AG04450 (cell line): Measurements from ENCODE around the gene ERO1A. TPM values are rescaled to one million over a fixed set of nuclear protein-coding genes. Genes with fewer than 3 reads are reported as not detected.

Experiments
- CTCF ChIA-PET: fragments of 300-600, 350-600 bp; formaldehyde crosslinking; extraction: SDS; loops from one replicate; lab custom pipeline; 2022; ENCODE audit warnings: antibody characterized with exemption, inconsistent platforms; lab: Charles Lee
- POLR2A ChIA-PET: fragments of 350-600 bp; formaldehyde crosslinking; extraction: SDS; loops from one replicate; lab custom pipeline; 2021; ENCODE audit warnings: antibody characterized with exemption, inconsistent platforms; lab: Yijun Ruan, JAX
- DNase-seq: peaks from one replicate; pipeline ENCODE4 v3.0.0-alpha.2; 2011; ENCODE audit warnings: low read depth, low spot score
- H3K27ac ChIP-seq: one replicate; pipeline ENCODE4 v1.5.1; 2012; ENCODE audit warnings: low read depth, low read length, control low read depth
- H3K27me3 ChIP-seq: one replicate; pipeline ENCODE4 v1.6.0; 2012; ENCODE audit warnings: low read length; ENCODE audit not compliant: control insufficient read depth, insufficient read depth
- H3K4me3 ChIP-seq: 2 replicates; pipeline ENCODE4 v1.5.1; 2011; ENCODE audit warnings: mild to moderate bottlenecking, low read depth, low read length, control low read depth
- H3K9me3 ChIP-seq: 2 replicates; pipeline ENCODE4 v1.5.1; 2012; ENCODE audit warnings: low read length; ENCODE audit not compliant: control insufficient read depth, insufficient read depth
- CTCF ChIP-seq: IDR thresholded peaks from 2 replicates; pipeline ENCODE4 v1.5.1; 2011; ENCODE audit warnings: low read depth, low read length, control low read depth, inconsistent platforms
- polyA minus RNA-seq: library from RNA; depleted of rRNA, polyadenylated mRNA; stranded (reverse); fragments of >200 nt; gene quantifications from 2 replicates; pipeline ENCODE4 v1.2.3, GENCODE V29; 2011; rRNA and poly(A)+ RNA removed
- polyA plus RNA-seq: library from polyadenylated mRNA; depleted of rRNA; stranded (reverse); fragments of >200 nt; gene quantifications from 2 replicates; pipeline ENCODE4 v1.2.3, GENCODE V29; 2011; rRNA removed

ERO1A gene
- 30.9 and 43.6 TPM in 2 replicates for polyA plus RNA-seq
- 9.0 and 15.4 TPM in 2 replicates for polyA minus RNA-seq

- ChIA-PET CTCF (no interaction called here), POLR2A (interaction anchor here (0.6 to 1.4 kb wide), 9 partner anchors 10 to 1621 kb away, joined by 3 to 9 read pairs (median 3); partner anchors contain the start of gene STYX)
- H3K27ac ChIP-seq = peak within 1 kb of the TSS; percentile 82
- H3K27me3 ChIP-seq = no peaks in the 10 kb centered on the region
- TF ChIP-seq CTCF = no peak
- DNase-seq = peak; percentile 42
- H3K4me3 ChIP-seq = peak within 1 kb of the TSS; percentile 91
- H3K9me3 ChIP-seq = no peaks in the 10 kb centered on the region
Measured at GRCh38 chr14:52695481-52696091, at the start of gene ERO1A. TSS of gene ERO1A (minus strand) at chr14:52695558. CDS start at chr14:52695481, 77 bp downstream.

- Histone ChIP-seq H3K9me3 (no peaks in the 10 kb centered on the region), H3K27me3 (no peaks in the 10 kb centered on the region), H3K4me3 (no peak overlapping the region), H3K27ac (no peak overlapping the region)
- no peak for DNase-seq
- no peak for TF ChIP-seq CTCF
- CTCF ChIA-PET = interaction anchor here (1.1 kb wide), 1 partner anchor 19 kb away, joined by 6 read pairs; no protein-coding TSS in a partner anchor
- POLR2A ChIA-PET = interaction anchor here (0.7 kb wide), 1 partner anchor 15 kb away, joined by 5 read pairs; no protein-coding TSS in a partner anchor
Measured at GRCh38 chr14:52741865-52742264, 46.5 kb upstream of the ERO1A start.

- Histone ChIP-seq H3K27me3 (no peaks in the 10 kb centered on the region), H3K27ac (no peak overlapping the region), H3K9me3 (no peaks in the 10 kb centered on the region), H3K4me3 (no peak overlapping the region)
- POLR2A ChIA-PET = no interaction called here
- TF ChIP-seq CTCF = no peak
- CTCF ChIA-PET = no interaction called here
- DNase-seq = no peak
Measured at GRCh38 chr14:52740751-52741150, 45.4 kb upstream of the ERO1A start.

GRCh38 chr14:52738409-52738808 lies 43.1 kb upstream of the ERO1A start:
- TF ChIP-seq CTCF = no peak
- Histone ChIP-seq H3K9me3 (no peaks in the 10 kb centered on the region; the same call in 1 of the 2 replicates), H3K27ac (no peak overlapping the region), H3K4me3 (no peak overlapping the region), H3K27me3 (no peaks in the 10 kb centered on the region)
- ChIA-PET POLR2A (no interaction called here), CTCF (no interaction called here)
- DNase-seq = no peak

GRCh38 chr14:52735921-52736489 lies 40.6 kb upstream of the ERO1A start:
- Histone ChIP-seq H3K27ac (no peak overlapping the region), H3K27me3 (no peaks in the 10 kb centered on the region), H3K9me3 (no peaks in the 10 kb centered on the region; the same call in 1 of the 2 replicates), H3K4me3 (no peak overlapping the region)
- CTCF ChIA-PET = no interaction called here
- TF ChIP-seq CTCF = no peak
- POLR2A ChIA-PET = no interaction called here
- DNase-seq = no peak
